AG10803 (cell line): Measurements from ENCODE around the gene WNT7B.

Source experiments
- DNase-seq: peaks from one replicate; pipeline ENCODE4 v3.0.0; 2010; ENCODE audit warnings: low read depth
- H3K4me3 ChIP-seq: 2 replicates; pipeline ENCODE4 v1.5.1; 2011; ENCODE audit warnings: mild to moderate bottlenecking, low read length, control low read depth
- CTCF ChIP-seq: conservative IDR thresholded peaks from 2 replicates; pipeline ENCODE4 v1.5.1; 2011; ENCODE audit warnings: mild to moderate bottlenecking, low read length, control low read depth, inconsistent platforms

The WNT7B gene

DNA sequence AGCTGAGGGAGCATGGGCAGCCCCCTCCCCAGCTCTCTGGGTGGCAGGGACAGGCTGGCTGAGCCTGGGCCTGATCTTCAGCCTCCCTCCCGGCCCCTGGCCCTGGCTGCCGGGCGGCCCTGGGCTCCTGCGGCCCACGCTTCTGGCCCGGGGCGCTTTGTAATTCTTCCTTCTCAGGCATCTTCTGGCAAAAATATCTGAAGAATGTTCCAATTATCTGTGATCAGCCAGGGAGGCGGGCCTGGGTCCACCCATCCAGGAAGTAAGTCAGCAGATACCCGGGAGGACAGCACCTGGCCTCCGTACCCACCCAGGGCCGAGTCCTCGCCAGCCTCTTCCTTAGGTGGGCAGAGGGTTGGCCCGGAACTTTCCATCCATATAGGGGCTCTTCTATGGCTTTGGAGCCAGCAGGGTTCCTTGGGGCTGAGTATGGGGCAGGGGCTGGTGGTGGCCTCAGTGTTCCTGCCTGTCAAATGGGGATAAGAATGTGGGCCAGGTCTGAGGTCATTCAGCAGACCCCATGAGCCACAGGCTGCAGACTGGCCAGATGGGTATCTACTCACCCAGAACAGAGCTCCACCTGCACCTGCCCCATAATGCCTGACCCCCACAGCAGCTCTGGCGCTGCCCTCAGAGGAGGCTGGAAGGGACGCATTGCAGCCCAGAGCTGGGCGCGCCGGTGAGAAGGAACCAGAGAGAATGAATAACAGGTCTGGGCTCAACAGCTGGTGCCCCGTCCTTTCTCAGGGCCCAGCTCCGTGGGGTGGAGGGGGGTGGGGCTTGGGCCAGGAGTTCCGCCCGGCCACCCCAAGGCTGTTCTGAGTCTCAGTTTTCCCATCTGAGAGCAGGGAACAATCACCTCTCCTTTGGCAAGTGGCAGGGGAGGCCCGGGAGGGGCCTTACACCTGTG, 16.2 kb downstream of the WNT7B start:
- no peak for TF ChIP-seq CTCF

DNA sequence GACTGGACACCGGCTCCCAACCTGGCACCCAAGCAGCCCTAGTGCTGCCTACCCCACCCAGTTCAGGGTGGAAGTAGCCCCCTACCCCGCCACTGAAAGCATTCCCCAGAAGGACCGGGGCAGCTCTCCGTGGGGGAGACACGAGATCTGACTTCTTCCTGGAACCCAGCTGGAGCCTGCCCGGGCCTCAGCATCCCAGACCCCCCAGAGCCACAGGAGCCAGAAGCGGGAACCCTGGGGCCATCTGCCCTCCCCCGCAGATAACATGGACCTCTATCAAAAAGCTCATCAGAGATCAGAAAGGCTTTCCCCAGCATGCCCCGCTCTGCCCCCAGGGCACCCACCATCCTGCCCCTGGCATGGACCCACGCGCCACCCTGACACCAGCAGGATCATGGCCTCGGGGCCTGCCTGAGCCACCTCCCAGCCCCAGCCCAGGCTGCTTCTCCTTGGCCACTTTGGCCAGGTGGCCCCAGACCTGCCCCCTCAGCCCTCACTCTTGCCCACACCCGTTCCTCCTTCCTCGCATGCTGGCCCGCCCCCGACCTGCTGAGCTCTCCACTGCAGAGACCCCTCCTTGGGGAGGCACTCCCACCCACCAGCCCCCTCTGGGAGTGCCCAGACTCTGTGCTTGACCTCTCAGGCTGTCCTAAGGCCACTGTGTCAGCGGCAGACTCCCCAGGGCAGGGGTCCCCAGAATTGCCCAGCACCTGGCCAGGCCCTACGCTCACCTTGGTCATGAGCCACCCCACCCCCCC, 17.1 kb downstream of the WNT7B start:
- H3K4me3 ChIP-seq = no peak overlapping the region
- DNase-seq = no peak
- no peak for TF ChIP-seq CTCF

More for the DNA sequence above, 16.2 kb downstream of the WNT7B start:
- DNase-seq = no peak
- H3K4me3 ChIP-seq = no peak overlapping the region

- no peak overlapping the region for H3K4me3 ChIP-seq
- DNase-seq = no peak
- TF ChIP-seq CTCF = no peak
These were observed 18.0 kb downstream of the WNT7B start for GRCh38 chr22:45958971-45959370.

GRCh38 chr22:45957826-45958225, 19.1 kb downstream of the WNT7B start:
- H3K4me3 ChIP-seq = no peak overlapping the region
- DNase-seq = no peak
- no peak for TF ChIP-seq CTCF

- no peak overlapping the region for H3K4me3 ChIP-seq
- TF ChIP-seq CTCF = no peak
- no peak for DNase-seq
These were observed 23.8 kb downstream of the WNT7B start for GRCh38 chr22:45953178-45953577.

- no peak overlapping the region for H3K4me3 ChIP-seq
- no peak for DNase-seq
- no peak for TF ChIP-seq CTCF
These were observed 24.4 kb downstream of the WNT7B start for GRCh38 chr22:45952553-45952952.
